Medulla oblongata (tissue), 1 donor: ENCODE measurements around the gene CEP128.

Experiments
- DNase-seq: peaks from one replicate; pipeline ENCODE4 v3.0.0-alpha.2; 2015; ENCODE audit errors: extremely low spot score

CEP128 gene

DNA sequence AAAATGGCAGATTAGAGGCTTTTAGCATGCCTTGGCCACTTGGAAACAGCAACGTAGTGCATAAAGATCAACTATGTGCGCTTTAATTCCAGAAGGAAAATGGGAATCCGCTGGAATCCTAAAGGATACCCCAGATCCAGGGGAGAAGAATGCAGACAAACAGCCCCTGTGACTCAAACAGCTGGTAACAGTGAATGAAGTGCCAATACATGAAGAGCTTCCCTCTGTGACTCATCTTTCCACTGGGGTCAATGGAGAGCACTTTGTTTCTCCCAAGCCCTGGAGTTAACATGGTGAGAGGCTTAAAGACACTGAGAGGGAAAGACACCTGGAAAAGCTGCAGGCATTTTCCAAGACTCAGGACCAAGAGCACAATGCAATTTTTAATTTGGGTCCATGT lies 263.1 kb downstream of the CEP128 start:
- no peak for DNase-seq

DNA sequence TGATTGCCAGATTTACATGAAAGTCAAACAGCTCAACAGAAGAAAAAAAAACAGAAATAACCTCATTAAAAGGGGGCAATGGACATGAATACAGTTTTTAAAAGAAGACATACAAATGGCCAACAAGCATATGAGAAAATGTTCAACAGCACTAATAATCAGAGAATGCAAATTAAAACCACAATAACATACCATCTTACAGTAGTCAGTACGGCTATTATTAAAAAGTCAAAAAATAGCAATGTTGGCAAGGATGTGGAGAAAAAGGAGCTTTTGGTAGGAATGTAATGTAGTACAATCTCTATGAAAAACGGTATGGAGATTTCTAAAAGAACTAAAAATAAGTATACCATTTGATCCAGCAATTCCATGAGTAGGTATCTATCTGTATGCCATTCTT lies 272.1 kb downstream of the CEP128 start:
- DNase-seq = no peak

DNA sequence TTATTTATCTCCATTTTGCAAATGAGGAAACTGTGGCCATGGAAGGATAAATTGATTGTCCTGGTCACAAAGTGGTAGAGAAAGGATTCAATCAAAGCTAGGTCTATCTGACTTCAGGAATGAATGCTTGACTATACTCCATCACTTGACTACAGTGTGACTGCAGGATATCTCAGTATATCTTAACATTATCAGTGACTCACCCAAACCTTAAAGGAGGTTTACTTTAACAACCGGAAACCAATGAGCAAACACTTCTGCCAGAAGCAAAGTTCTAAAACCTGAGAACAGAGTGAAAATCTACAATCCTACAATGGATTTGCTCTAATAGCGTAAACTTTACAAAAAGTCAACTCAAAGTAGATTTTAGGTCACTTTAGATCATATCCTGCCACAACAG lies 277.0 kb downstream of the CEP128 start:
- no peak for DNase-seq

DNA sequence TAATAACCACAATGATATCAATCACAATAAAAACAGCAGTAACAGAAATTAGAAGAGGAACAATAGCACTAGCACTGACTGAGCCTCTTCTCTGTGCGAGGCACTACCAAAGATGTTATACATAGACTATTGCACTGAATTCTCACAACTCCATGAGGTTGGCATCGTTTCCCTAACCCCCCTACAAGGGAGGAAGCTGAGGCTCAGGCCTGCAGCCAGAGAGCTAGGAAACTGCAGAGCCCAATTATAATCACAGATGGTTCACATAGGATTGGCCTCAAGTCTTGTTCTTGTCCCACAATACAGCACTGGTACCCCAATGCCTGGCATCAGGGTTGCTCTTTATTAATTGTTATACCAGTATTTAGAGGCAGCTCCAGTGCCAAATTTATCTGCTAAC lies 278.0 kb downstream of the CEP128 start:
- DNase-seq = no peak

DNA sequence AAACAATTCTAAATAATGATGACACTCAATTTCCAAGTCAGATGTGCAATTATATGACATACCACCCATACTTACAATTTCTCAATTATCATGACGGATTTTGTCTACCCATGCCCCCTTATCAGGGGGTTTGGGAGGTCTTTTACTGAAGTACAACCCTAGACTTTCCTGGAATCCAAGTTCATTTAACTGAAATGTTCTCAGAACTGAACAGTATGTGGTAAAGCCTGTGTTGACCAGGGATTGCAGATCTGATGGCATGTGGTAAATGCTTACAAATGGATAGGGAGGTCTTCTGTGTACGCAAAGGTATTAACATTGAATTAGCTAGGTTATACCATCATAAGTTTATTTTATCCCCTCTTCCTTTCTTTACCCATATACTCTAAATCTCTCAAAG lies 281.8 kb downstream of the CEP128 start:
- DNase-seq = no peak

DNA sequence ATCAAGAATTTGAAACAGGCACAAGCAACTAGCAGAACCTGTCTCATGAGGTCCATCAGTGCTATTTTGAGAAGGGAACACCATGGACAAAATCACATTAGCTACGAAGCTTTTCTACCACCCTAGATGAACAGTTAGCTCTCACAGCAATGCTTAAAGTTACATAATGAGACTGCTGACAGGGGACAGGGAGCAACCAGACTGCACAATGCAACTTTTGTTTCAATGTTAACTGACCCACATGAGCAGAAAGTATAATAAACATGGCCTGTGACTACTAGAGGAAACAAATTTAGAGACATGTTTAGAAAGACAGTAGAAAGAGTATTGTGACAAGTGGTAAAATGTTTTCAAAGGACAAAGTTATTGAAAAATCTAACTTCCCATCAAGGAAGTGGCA lies 282.8 kb downstream of the CEP128 start:
- peak; percentile 82 for DNase-seq

DNA sequence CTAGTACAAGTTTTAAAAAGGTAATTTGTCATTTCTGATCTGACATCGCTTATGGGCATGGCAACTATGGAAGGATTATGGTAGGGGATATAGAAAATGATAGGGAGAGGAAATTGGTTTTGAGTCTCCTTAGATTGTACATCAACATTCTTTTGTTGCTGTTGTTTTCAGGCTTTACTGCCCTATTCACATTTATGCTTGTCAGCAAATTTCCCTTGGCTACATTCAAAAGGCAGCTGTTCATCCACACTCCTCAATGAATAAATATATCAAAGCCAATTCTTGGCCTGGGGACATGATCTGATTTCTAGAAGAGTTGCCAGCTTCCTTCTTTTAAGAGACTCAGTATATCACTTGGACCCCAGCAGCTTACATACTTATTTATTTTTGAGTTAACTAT lies 283.4 kb downstream of the CEP128 start:
- peak; percentile 12 for DNase-seq

DNA sequence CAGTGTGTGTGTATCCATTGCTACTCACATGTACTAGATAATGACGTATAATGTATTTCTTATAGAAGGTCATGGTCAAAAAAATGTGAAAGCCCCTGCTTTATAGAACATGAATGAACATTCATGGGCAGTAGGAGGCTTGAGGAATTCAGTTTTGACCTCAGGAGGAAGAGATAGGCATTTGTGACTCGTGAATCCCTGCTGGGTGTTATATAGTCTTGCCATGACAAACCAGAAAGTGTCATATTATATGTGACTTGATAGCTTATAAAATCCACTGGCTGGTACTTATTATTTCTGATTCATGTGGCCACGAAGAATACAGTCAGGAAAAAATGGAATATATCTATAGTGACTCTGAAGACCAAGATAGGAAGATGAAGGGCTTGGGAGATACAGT lies 287.6 kb downstream of the CEP128 start:
- no peak for DNase-seq

DNA sequence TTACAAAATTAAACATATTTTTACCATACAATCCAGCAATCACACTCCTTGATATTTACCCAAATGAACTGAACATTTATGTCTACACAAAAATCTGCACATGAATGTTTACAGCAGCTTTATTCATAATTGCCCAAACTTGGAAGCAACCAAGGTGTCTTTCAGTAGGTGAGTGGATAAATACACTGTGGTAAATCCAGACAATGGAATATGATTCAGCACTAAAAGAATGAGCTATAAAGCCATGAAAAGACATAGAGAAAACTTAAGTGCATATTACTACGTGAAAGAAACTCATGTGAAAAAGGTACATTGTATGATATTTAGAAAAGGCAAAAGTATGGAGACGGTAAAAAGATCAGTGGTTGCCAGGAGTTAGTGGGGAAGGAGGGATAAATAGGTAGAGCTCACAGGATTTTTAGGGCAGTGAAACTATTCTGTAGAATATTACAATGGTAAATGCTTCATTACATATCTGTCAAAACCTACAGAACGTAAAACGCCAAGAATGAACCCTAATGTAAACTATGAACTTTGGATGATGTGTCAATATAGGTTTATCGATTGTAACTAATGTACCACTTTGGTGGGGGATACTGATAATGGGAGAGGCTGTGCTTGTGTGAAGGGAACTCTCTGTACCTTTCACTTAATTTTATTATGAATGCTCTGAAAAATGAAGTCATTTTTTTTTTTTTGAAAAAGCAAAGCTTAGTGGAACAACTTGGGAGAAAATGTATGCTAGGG lies 295.7 kb downstream of the CEP128 start:
- no peak for DNase-seq

DNA sequence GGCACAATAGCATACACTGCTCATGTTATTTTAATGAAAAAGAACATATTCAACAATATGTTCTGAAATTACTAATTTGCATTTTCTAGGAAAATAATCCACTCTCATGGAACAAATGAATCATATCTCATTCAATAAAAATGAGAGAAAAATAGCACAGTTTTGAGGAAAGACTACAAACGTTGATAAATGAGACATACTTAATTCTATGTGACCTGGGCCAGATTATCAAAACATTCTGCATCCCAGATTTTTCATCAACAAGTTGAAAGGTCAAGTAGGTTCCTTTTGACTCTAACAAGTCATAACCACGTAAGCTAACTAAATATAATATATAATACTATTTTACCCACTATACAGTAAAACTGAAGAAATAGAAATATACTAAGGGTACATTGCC lies 296.7 kb downstream of the CEP128 start:
- DNase-seq = no peak

DNA sequence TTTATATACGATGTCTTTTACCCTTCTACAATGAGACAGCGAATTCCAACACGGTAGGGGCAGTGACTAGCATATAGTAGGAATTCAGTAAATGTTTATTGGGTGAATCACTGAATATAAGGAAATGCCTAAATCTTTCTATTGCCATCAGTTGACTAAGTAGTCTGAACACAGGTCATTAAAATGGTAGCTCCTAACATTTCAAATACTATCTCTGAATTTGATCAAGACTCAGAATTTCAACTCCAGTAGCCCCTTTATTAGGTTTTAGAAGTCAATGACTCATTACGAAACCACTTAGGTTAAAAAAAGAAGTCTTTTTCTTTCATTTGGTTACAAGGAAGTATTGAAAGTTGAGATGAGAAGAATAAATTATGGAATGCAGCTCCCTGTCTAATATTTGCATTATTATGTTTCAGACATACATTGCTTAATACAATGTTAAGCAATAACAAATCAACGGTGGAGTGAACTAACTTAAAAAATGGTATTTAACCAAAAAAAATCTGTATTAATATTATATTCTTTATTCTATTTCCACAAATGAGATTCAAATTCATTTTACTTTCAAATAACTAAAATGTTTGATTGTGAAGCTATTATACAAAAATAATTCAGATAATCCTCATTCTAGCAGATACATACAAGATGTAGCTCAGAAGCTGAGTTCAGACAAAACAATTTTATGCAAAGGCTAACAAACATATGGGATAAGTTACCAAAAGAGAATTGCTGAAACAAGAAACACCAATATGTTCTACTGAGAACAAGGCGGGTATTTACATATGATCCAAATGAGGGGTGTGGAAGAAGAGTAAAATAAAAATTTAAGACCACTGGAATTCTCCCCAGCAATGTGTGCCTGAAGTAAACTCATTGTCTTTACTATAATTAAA lies 302.7 kb downstream of the CEP128 start:
- no peak for DNase-seq

DNA sequence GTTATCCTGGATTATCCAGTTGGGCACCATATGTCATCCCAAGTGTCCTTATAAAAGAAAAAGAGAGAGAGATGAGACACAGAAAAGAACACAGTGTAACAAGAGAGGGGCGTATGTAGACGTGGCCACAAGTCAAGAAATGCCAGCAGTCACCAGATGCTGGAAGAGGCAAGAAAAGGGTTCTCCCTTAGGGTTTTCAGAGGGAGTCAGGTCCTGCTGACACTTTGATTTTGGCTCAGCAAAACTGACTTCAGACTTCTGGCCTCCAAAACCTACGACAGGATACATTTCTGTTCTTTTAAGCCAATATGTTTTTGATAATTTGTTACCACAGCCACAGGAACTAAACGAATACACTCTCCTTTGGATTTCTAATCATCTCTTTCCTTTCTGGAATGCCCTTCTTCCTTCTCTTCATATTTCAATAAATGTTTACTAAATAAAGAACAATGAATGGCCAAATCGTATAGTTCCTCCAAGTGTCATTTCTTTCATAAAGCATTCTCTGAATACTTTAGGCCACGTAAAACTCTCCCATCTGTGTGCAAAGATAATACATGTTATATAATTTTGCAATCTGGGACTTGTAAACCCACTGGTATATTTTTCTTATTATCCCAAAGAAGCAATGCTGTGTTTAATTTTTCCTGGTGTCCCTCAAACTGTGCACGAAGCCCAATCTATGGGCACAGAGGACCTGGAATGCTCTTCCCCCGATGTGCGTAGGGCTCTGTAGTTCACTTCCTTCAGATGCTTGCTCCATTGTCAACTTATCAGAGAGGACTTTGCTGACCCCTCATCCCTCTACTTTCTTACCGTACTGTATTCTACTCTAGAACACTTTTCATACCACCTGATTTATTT lies 303.6 kb downstream of the CEP128 start:
- no peak for DNase-seq

DNA sequence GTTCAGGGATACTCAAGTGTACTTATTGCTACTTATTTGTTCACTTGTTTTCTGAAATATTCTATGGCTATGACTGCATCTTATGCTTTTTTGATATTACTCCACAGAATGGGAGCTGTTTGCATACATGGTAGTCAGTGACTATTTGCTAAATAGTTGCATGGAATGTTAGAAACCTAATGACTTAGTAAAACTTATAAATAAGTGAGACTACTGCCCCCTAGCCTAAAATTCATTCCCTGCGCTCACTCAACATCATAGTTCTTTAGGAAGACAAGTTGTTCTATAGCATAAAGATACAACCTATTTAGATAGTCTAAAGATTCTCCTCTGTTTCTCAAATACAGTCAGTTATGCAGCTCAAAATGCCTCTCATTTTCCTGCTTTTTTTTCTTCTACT lies 305.5 kb downstream of the CEP128 start:
- DNase-seq = no peak

DNA sequence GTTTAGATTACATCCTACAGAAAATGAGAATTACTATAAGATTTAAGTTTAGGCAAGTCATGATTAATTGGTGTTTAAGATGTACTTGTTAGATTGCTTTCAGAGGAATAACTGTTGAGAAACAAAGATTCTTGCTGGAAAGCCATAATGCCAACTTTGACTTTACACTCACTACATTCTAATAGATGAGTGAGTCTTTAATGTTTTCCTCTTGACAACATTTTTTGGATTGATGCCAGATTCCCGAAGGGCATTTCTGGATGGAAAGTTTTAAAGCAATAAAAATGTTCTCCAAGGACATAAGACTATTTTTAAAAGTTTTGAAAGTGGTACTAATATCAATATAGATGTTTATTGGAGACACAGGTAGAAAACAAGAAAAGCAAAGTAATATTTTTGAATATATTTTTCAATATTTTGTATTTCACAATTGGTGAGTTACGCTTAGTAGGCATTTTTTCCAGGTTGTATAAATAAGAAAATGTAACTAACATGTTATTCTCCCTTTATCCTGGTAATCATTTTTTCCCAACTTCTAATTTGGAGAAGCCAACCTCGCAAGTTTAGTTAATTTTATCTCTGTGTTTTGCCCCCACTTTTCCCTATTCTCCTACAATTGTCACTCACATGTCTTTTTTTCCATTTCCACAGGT lies 307.3 kb downstream of the CEP128 start:
- no peak for DNase-seq

DNA sequence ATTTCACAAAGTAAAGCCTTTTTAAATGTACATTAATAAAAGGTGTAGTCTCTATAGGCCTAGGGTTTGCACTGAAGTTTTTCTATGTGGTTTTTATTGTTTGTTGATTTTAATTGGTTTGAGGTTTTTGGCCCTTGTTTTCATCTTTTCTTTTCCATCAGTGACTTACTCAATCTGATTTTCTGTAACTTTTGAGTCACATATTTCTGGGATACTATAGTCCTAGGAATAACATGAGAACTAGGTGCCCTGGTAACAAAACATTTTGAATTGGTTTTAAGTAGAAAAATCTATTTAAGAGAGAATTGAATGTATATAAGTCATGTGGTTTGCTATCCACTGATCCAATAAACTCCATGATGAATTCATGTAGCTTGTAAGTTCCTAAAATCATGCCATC lies 311.9 kb downstream of the CEP128 start:
- no peak for DNase-seq

DNA sequence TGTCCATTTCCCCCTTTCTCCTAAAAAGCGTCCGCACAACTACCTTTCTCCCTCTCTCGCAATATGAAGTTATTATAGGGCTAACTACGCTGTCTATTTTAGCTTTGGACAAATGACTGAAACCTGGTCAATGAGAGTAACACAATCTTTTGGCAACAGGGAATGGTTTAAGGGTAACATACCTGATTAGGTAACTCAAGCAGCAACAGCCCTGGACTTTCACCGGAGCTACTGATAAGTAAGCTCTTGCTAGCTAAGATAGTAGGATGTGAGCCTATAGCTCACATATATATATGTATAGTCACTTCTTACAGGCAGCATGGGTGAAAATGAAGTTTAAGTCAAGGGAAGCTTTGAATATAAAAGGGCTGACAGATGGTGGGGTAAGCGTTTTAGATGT lies 313.0 kb downstream of the CEP128 start:
- no peak for DNase-seq

DNA sequence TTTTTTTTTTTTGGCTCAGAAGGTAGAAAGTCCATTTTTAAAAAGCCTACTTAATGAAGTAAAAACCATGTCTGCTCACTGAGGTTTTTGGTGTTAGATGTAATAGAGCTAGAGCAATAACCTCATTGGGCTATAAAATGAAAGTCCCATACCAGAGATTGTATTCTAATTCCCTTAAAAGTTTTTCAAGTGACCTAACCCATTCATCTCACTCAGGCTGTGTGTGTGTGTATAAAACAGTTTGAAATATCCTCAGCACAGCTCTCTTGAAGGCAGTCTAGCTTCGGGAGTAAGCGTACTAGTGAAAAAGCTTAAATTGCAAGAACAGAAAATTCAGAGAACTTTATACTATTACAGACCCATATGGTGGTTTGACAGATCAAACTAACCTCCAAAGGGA lies 313.8 kb downstream of the CEP128 start:
- no peak for DNase-seq

DNA sequence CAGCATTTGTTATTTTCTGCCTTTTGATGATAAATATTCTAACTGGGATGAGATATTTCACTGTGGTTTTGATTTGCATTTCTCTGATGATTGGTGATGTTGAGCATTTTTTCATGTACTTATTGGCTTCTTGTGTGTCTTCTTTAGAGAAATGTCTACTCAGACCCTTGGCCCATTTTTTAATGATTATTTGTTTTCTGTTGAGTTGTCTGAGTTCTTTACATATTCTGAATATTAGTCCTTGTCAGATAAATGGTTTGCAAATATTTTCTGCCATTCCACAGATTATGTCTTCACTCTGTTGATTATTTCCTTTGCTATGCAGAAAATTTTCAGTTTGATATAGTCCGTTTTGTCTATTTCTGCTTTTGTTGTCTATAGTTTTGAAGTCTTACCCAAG lies 317.0 kb downstream of the CEP128 start:
- DNase-seq = no peak

DNA sequence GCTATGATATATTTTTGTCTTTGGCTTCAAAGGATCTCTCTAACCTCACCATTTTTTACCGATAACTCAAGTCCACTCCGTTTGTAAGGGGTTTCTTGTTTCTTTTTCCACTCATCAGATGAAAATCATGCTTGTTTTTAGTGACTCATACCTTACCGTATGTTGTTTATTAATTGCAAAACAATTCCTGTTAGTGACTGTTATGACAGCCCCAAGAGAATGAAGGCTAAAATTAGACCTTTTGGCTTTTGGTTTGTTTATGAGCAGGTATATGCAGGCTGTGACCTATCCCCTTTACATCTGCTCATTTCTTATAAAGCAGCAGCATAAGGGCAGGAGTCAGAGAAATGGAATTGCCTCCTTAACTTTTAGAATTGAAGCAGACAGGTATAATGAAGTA lies 319.8 kb downstream of the CEP128 start:
- DNase-seq = no peak

DNA sequence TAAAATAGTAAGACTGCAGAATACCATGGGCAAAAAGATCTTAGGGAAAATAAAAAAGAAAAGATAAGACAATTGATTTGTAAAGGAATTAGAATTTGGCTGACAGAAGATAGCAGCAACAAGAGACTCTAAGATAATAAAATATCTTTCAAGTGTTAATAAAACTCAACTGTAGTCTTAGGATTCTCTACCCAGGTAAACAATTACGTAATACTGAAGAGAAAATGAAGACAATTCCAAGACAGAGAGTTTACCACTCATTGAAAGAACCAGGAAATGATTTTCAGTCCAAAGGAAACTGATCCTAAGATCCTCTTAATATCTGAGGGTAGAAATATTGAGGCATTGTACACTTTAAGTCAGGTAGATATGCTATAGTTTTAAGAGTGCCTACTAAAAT lies 321.1 kb downstream of the CEP128 start:
- DNase-seq = no peak

DNA sequence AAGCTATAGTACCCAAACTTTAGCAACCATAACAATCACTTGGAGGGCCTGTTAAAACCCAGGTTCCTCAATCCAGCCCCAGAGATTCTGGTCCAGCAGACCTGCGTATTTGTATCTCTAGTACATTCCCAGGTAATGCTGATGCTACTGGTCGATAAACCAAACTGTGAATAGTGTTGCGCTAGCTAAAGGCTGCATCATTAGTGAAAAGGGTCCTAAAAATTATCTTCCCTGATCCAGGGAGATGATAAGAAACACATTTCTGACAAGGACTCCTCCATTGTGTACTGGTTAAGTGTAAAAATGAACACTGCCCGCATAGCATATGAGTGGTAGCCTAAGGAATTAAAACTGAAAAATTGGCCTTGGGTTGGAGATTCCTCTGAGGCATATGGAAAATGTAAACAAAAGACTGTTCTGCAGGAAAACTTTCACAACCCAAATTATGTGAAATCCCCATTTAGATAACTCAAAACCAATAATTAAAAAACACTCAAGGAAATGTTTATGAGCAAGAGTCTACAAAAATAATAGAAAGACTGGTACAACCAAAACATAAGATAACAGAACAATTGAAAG lies 322.7 kb downstream of the CEP128 start:
- DNase-seq = no peak
